ENCODE results near the gene SLC13A2. TPM values are rescaled to one million over a fixed set of nuclear protein-coding genes. Genes with fewer than 3 reads are reported as not detected.
"Not testable (repeated sequence)": the region's sequence is repeated elsewhere in the genome, so short reads cannot be mapped to it uniquely, and the experiment has no call there.

SLC13A2 gene
- total and polyA plus RNA-seq, 9 of the 15 experiments (the other 6 are each of a cell fraction or from before 2014, with no cell fraction given): 0.13 TPM; not detected in 8

DNA sequence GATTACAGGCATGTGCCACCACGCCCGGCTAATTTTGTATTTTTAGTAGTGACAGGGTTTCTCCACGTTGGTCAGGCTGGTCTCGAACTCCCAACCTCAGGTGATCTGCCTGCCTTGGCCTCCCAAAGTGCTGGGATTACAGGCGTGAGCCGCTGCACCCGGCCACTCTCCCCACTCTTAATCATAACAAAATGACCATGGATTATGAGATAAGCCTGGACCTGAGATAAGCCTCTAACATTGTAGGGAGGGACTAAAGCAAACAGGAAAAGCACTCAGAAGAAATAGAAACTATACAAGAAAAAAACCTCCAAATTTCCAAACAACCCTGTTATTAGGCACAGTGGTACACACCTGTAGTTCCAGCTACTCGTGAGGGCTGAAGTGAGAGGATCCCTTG lies 39.1 kb upstream of the SLC13A2 start:
- ATAC-seq; H3K36me3 ChIP-seq (ENCODE audit: control insufficient read depth, insufficient read depth, low read length); intact Hi-C loops (cut with micrococcal nuclease); DNase-seq (ENCODE audit: extremely low read depth in 1 of 4, low spot score in 3 of 4); H4K20me1 ChIP-seq (replicated peaks; ENCODE audit: control insufficient read depth, insufficient read depth, low read length); H3K4me3 ChIP-seq; H3K79me2 ChIP-seq (ENCODE audit: control insufficient read depth, insufficient read depth, low read length); H2AFZ ChIP-seq (ENCODE audit: low read depth, low read length); H3K9ac ChIP-seq (ENCODE audit: insufficient read depth in 1 of 2, low read depth in 2 of 2, low read length in 2 of 2); H3K9me1 ChIP-seq (ENCODE audit: control insufficient read depth, insufficient read depth, low read length); H3K4me2 ChIP-seq (ENCODE audit: insufficient read depth, low read length); BruUV-seq (replicated peaks); POLR2A ChIA-PET; H3K4me1 ChIP-seq (replicated peaks in 1 of 2; ENCODE audit: control insufficient read depth in 2 of 2, insufficient read depth in 2 of 2, low read length in 2 of 2); CTCF ChIA-PET (ENCODE audit: low intra/inter-chr PET ratio); H3K27ac ChIP-seq (ENCODE audit: extremely low read depth, low read depth, low read length); FAIRE-seq; in situ Hi-C loops (cut with MboI); H3K9me3 ChIP-seq (replicated peaks; ENCODE audit: control insufficient read depth, insufficient read depth, low read depth, low read length): not testable (repeated sequence)
- 0% methylated on average over 7 of the region's 8 CpGs for WGBS (ENCODE audit: insufficient coverage, low coverage, missing lambda C conversion rate)
- peaks cover 9 to 16% of the 10 kb centered on the region in 2 experiments for H3K27me3 ChIP-seq (ENCODE audit: control insufficient read depth in 2 of 2, insufficient read depth in 2 of 2, low read length in 2 of 2)

DNA sequence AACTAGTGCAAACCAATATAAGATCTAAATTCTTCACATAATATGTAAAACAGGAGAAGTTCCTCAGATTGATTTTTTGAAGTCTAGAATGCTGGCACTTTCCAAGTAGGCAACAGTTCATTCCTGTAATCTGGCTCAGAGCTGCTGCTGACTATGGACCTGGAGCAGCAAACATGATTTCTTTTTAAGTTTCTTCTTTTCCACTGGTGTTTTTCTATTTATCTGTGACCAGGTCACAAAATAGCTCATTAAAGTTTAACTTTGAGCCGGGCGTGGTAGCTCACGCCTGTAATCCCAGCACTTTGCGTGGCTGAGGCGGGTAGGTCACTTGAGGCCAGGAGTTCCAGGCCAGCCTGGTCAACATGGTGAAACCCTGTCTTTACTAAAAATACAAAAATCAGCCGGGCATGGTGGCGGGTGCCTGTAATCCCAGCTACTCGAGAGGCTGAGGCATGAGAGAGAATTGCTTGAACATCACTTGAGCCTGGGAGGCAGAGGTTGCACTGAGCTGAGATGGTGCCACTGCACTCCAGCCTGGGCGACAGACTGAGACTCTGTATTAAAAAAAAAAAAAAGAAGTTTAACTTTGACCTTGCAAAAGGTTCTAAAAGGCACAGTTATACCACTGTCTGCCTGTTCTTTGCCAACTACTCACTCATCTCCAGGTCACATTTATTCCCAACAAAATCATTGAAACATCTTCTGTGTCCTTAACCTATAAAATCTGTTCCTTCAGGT lies 29.4 kb upstream of the SLC13A2 start:
- FAIRE-seq: no peak
- ChIA-PET CTCF (ENCODE audit: low intra/inter-chr PET ratio) (no interaction called here), POLR2A (interaction anchor here (0.6 to 0.8 kb wide), 3 partner anchors 21 to 745 kb away, joined by 3 read pairs; no protein-coding TSS in a partner anchor)

More for the DNA sequence above, 29.4 kb upstream of the SLC13A2 start:
- no peaks in the 10 kb centered on the region for H3K79me2 ChIP-seq (ENCODE audit: control insufficient read depth, insufficient read depth, low read length)
- 5% methylated on average over 9 of the region's 9 CpGs for WGBS (ENCODE audit: insufficient coverage, low coverage, missing lambda C conversion rate)
- no peak overlapping the region for H3K9ac ChIP-seq (ENCODE audit: insufficient read depth in 1 of 2, low read depth in 2 of 2, low read length in 2 of 2)
- no peak overlapping the region for H2AFZ ChIP-seq (ENCODE audit: low read depth, low read length)
- H3K27me3 ChIP-seq (ENCODE audit: control insufficient read depth in 2 of 2, insufficient read depth in 2 of 2, low read length in 2 of 2): peaks cover 21 to 22% of the 10 kb centered on the region in 2 experiments
- H3K9me1 ChIP-seq (ENCODE audit: control insufficient read depth, insufficient read depth, low read length): no peaks in the 10 kb centered on the region
- no peak overlapping the region for H3K4me2 ChIP-seq (ENCODE audit: insufficient read depth, low read length)
- intact Hi-C loops (cut with micrococcal nuclease): no loop called here
- ATAC-seq (no peak), DNase-seq (ENCODE audit: extremely low read depth in 1 of 4, low spot score in 3 of 4) (no peak)
- no peaks in the 10 kb centered on the region for H4K20me1 ChIP-seq (replicated peaks; ENCODE audit: control insufficient read depth, insufficient read depth, low read length)
- BruUV-seq (replicated peaks): no TSS peak
- in situ Hi-C loops (cut with MboI): no loop called here
- H3K4me3 ChIP-seq: no peak overlapping the region
- TF ChIP-seq, protein P1, sequence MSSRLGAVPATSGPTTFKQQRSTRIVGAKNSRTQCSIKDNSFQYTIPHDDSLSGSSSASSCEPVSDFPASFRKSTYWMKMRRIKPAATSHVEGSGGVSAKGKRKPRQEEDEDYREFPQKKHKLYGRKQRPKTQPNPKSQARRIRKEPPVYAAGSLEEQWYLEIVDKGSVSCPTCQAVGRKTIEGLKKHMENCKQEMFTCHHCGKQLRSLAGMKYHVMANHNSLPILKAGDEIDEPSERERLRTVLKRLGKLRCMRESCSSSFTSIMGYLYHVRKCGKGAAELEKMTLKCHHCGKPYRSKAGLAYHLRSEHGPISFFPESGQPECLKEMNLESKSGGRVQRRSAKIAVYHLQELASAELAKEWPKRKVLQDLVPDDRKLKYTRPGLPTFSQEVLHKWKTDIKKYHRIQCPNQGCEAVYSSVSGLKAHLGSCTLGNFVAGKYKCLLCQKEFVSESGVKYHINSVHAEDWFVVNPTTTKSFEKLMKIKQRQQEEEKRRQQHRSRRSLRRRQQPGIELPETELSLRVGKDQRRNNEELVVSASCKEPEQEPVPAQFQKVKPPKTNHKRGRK (tag; IDR thresholded peaks at IDR 0.05): no peak
- TF ChIP-seq CHCHD3 (CRISPR knock-in tag; IDR thresholded peaks at IDR 0.05) (no peak), NCOA4 (IDR thresholded peaks at IDR 0.05; ENCODE audit: partially characterized antibody) (no peak), ZNF347 (CRISPR knock-in tag; IDR thresholded peaks at IDR 0.05; ENCODE audit: low read depth) (no peak), ESRRB (CRISPR knock-in tag; IDR thresholded peaks at IDR 0.05; ENCODE audit: borderline replicate concordance) (no peak), BCOR (IDR thresholded peaks at IDR 0.05) (no peak), ZNF143 (CRISPR knock-in tag; IDR thresholded peaks at IDR 0.05) (no peak), DNMT1 (IDR thresholded peaks at IDR 0.05) (no peak)
- no peak overlapping the region for H3K27ac ChIP-seq (ENCODE audit: extremely low read depth, low read depth, low read length)
- H3K36me3 ChIP-seq (ENCODE audit: control insufficient read depth, insufficient read depth, low read length): no peaks in the 10 kb centered on the region
- H3K4me1 ChIP-seq (replicated peaks in 1 of 2; ENCODE audit: control insufficient read depth in 2 of 2, insufficient read depth in 2 of 2, low read length in 2 of 2): no peaks in the 10 kb centered on the region
- H3K9me3 ChIP-seq (replicated peaks; ENCODE audit: control insufficient read depth, insufficient read depth, low read depth, low read length): no peaks in the 10 kb centered on the region
